Stimulated activated CD4-positive, alpha-beta T cell treated with anti-CD3 and anti-CD28 coated beads, Interleukin-1b, Interleukin-23, amount 100 ng/mL, for 1 hour (primary cell): ENCODE results near the gene SPATA31E1.

Experiments
- DNase-seq, 2 donors: peaks; one replicate each; pipeline ENCODE4 v3.0.0-alpha.2; 2020; ENCODE audit warnings: low read depth in 2 of 2

SPATA31E1 gene

GRCh38 chr9:87863882-87864465 is 18.7 kb upstream of the SPATA31E1 start:
- no peak for DNase-seq

- DNase-seq: no peak
Observed at GRCh38 chr9:87864915-87865314, 17.8 kb upstream of the SPATA31E1 start.

GRCh38 chr9:87865626-87866025 is 17.1 kb upstream of the SPATA31E1 start:
- DNase-seq: no peak

GRCh38 chr9:87867391-87867790 is 15.3 kb upstream of the SPATA31E1 start:
- DNase-seq: no peak

GRCh38 chr9:87868175-87868574 is 14.5 kb upstream of the SPATA31E1 start:
- DNase-seq: no peak

GRCh38 chr9:87868635-87869034 is 14.0 kb upstream of the SPATA31E1 start:
- no peak for DNase-seq

GRCh38 chr9:87869082-87869481 is 13.6 kb upstream of the SPATA31E1 start:
- no peak for DNase-seq

- DNase-seq: no peak
Observed at GRCh38 chr9:87871425-87872078, 11.1 kb upstream of the SPATA31E1 start.

- DNase-seq: no peak
Observed at GRCh38 chr9:87872079-87872624, 10.5 kb upstream of the SPATA31E1 start.

GRCh38 chr9:87873607-87874303 is 8.9 kb upstream of the SPATA31E1 start:
- DNase-seq: no peak

GRCh38 chr9:87874304-87874623 is 8.4 kb upstream of the SPATA31E1 start:
- no peak for DNase-seq

- no peak for DNase-seq
Observed at GRCh38 chr9:87875060-87875459, 7.6 kb upstream of the SPATA31E1 start.

- DNase-seq: no peak
Observed at GRCh38 chr9:87875831-87876545, 6.7 kb upstream of the SPATA31E1 start.

GRCh38 chr9:87876708-87877107 is 6.0 kb upstream of the SPATA31E1 start:
- DNase-seq: no peak

- DNase-seq: no peak
Observed at GRCh38 chr9:87878989-87879511, 3.6 kb upstream of the SPATA31E1 start.

GRCh38 chr9:87880116-87880515 is 2.6 kb upstream of the SPATA31E1 start:
- DNase-seq: no peak

GRCh38 chr9:87880683-87881082 is 2.0 kb upstream of the SPATA31E1 start:
- DNase-seq: no peak

- DNase-seq: no peak
Observed at GRCh38 chr9:87883274-87883673, 597 bp downstream of the SPATA31E1 start.

GRCh38 chr9:87883990-87884389 is 1.3 kb downstream of the SPATA31E1 start:
- no peak for DNase-seq

GRCh38 chr9:87884578-87885459 is 2.1 kb downstream of the SPATA31E1 start:
- no peak for DNase-seq
